B cell (primary cell): ENCODE measurements around the gene VEZT. TPM values are rescaled to one million over a fixed set of nuclear protein-coding genes. Genes with fewer than 3 reads are reported as not detected.

ENCODE experiments used
- ATAC-seq: fragments of 200-7000 bp; cut with Tn5 transposase; one replicate; pipeline ENCODE4 v1.10.0; 2021; ENCODE audit warnings: low read depth, mild to moderate bottlenecking, moderate number of reproducible peaks, moderate library complexity
- CTCF ChIA-PET: fragments of 350-600 bp; sonication (Branson Sonifier 250); formaldehyde crosslinking; loops from one replicate; lab custom pipeline; 2021; ENCODE audit warnings: antibody characterized with exemption, inconsistent platforms; lab: Charles Lee
- POLR2A ChIA-PET: fragments of 350-600 bp; sonication (Branson Sonifier 250); formaldehyde crosslinking; loops from one replicate; lab custom pipeline; 2021; ENCODE audit warnings: antibody characterized with exemption; lab: Charles Lee
- DNase-seq: peaks from one replicate; pipeline ENCODE4 v3.0.0; 2013
- H2AFZ ChIP-seq: 2 replicates; pipeline ENCODE4 v1.6.1; 2012; ENCODE audit warnings: mild to moderate bottlenecking, low read depth, low read length; ENCODE audit not compliant: insufficient read depth, poor library complexity, severe bottlenecking
- H3K27ac ChIP-seq, 2 donors: 1 replicate in 1 of 2; 2 replicates in 1 of 2; pipeline ENCODE4 v1.5.1; 2012 to 2013; ENCODE audit warnings: low read length in 2 of 2, mild to moderate bottlenecking in 2 of 2, moderate library complexity in 1 of 2
- H3K27me3 ChIP-seq, 4 experiments: fragments of 200-600 bp in 1 of 4; sonication (generic) in 1 of 4; replicated peaks in 1 of 4; 1 replicate in 2 of 4; 2 replicates in 2 of 4; pipeline versions ENCODE4 v1.6.1 to v1.7.0; 2013 to 2016; ENCODE audit warnings: low read length in 3 of 4, mild to moderate bottlenecking in 2 of 4, mixed read lengths in 1 of 4, moderate library complexity in 1 of 4; ENCODE audit not compliant: insufficient read depth in 4 of 4, control insufficient read depth in 3 of 4; ENCODE audit errors: control extremely low read depth in 1 of 4
- H3K36me3 ChIP-seq, 2 experiments: replicated peaks in 1 of 2; 1 replicate in 1 of 2; 2 replicates in 1 of 2; pipeline versions ENCODE4 v1.6.1 to v1.7.1; 2013; ENCODE audit warnings: low read length in 1 of 2; ENCODE audit not compliant: insufficient read depth in 2 of 2, control insufficient read depth in 1 of 2; ENCODE audit errors: control extremely low read depth in 1 of 2, extremely low read depth in 1 of 2
- H3K4me1 ChIP-seq, 2 donors: fragments of 200-600 bp in 1 of 2; sonication (generic) in 1 of 2; 1 replicate in 1 of 2; 2 replicates in 1 of 2; pipeline versions ENCODE4 v1.5.1 to v1.6.1; 2013 to 2017; ENCODE audit warnings: low read length in 2 of 2; ENCODE audit not compliant: control insufficient read depth in 2 of 2, insufficient read depth in 2 of 2
- H3K4me2 ChIP-seq: replicated peaks from 2 replicates; pipeline ENCODE3; 2012; ENCODE audit warnings: mild to moderate bottlenecking, low read depth, low read length; ENCODE audit not compliant: poor library complexity, severe bottlenecking
- H3K4me3 ChIP-seq, 5 experiments: fragments of 200-600 bp in 1 of 5; sonication (generic) in 1 of 5; 1 replicate in 3 of 5; 2 replicates in 2 of 5; pipeline versions ENCODE4 v1.5.1 to v1.7.0; 2011 to 2016; ENCODE audit warnings: low read length in 4 of 5, mild to moderate bottlenecking in 4 of 5, low read depth in 2 of 5, control low read depth in 1 of 5, moderate library complexity in 1 of 5; ENCODE audit not compliant: insufficient read depth in 1 of 5; ENCODE audit errors: control extremely low read depth in 1 of 5, extremely low read depth in 1 of 5
- H3K79me2 ChIP-seq: fragments of 200-600 bp; sonication (generic); one replicate; pipeline ENCODE4 v1.6.0; 2016; ENCODE audit warnings: low read length; ENCODE audit not compliant: control insufficient read depth, insufficient read depth
- H3K9ac ChIP-seq: fragments of 200-600 bp; sonication (generic); 2 replicates; pipeline ENCODE4 v1.6.1; 2017; ENCODE audit warnings: mild to moderate bottlenecking, low read length, moderate library complexity
- H3K9me3 ChIP-seq, 3 donors: one replicate each; pipeline versions ENCODE4 v1.6.1 to v1.7.1; 2013; ENCODE audit warnings: low read length in 2 of 3; ENCODE audit not compliant: control insufficient read depth in 2 of 3, insufficient read depth in 1 of 3; ENCODE audit errors: control extremely low read depth in 1 of 3
- H4K20me1 ChIP-seq: 2 replicates; pipeline ENCODE4 v1.6.0; 2012; ENCODE audit warnings: mild to moderate bottlenecking, low read length; ENCODE audit not compliant: insufficient read depth, control insufficient read depth, poor library complexity, severe bottlenecking
- H3K27ac Mint-ChIP-seq: one replicate; pipeline ENCODE4 v1.8.0; 2021; ENCODE audit warnings: mixed read lengths
- H3K27me3 Mint-ChIP-seq: one replicate; pipeline ENCODE4 v1.8.0; 2021; ENCODE audit warnings: mixed read lengths
- H3K4me1 Mint-ChIP-seq: one replicate; pipeline ENCODE4 v1.8.0; 2021; ENCODE audit warnings: mixed read lengths
- H3K4me3 Mint-ChIP-seq: one replicate; pipeline ENCODE4 v1.8.0; 2021; ENCODE audit warnings: mixed read lengths
- H3K9me3 Mint-ChIP-seq: one replicate; pipeline ENCODE4 v1.8.0; 2022; ENCODE audit warnings: mixed read lengths; ENCODE audit not compliant: insufficient read depth
- EZH2 ChIP-seq: IDR thresholded peaks from 2 replicates; pipeline ENCODE4 v1.6.1; 2012; ENCODE audit warnings: borderline replicate concordance, low read depth, mild to moderate bottlenecking, moderate library complexity, low read length; ENCODE audit not compliant: insufficient read depth, poor library complexity, severe bottlenecking
- WGBS: methylation state at CpG from one replicate; pipeline ENCODE4 v1.1.5; 2013; ENCODE audit warnings: missing lambda C conversion rate; ENCODE audit not compliant: insufficient coverage; 5-methylcytosine and 5-hydroxymethylcytosine counted together
- intact Hi-C: fragments of 100-400 bp; cut with micrococcal nuclease; formaldehyde crosslinking; loops from one replicate; pipeline ENCODE4 v1.10.0; 2022
- polyA plus RNA-seq: library from polyadenylated mRNA; depleted of rRNA; stranded (reverse); fragments of >200 nt; gene quantifications from 2 replicates; pipeline ENCODE4 v1.2.3, GENCODE V29; 2012
- total RNA-seq, 2 donors: library from RNA; stranded (reverse); fragments of 120-200 nt in 1 of 2; gene quantifications; 1 replicate in 1 of 2; 2 replicates in 1 of 2; pipeline versions ENCODE4 v1.2.3 to v1.2.4, GENCODE V29; 2013 to 2022
- TF ChIP-seq, protein P1 (sequence below): fragments of 200-600 bp; IDR thresholded peaks from one replicate; pipeline ENCODE4 v1.8.0; 2022; ENCODE audit warnings: antibody characterized with exemption, mild to moderate bottlenecking

VEZT gene
- total and polyA plus RNA-seq, 2 donors (not counting 1 experiment from before 2014, with no cell fraction given): 19.9 to 61.8 TPM

DNA sequence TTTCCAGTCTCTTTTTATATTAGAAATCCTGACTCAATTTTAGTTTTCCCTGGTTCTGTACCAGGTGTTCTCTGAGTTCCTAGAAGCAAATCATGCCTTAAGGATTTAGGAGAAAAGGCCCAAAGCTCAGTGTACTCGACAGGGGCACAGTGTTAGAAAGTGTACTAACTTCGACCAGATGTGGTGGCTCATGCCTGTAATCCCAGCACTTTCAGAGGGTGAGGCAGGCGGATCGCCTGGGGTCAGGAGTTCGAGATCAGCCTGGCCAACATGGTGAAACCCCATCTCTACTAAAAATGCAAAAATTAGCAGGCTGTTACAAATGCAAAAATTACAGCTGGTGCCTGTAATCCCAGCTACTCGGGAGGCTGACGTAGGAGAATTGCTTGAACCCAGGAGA is 12.0 kb downstream of the VEZT start:
- Histone ChIP-seq H4K20me1 (peaks cover 16% of the 10 kb centered on the region), H3K36me3 (peaks cover 0 to 7% of the 10 kb centered on the region in 2 experiments), H3K9me3 (no peaks in the 10 kb centered on the region), H3K27me3 (no peaks in the 10 kb centered on the region), H3K9ac (no peak overlapping the region), H3K4me2 (no peak overlapping the region), H3K4me1 (peaks cover 0 to 6% of the 10 kb centered on the region in 2 donors), H2AFZ (no peak overlapping the region), H3K27ac (no peak overlapping the region), H3K79me2 (peaks cover 89% of the 10 kb centered on the region), H3K4me3 (no peak overlapping the region)
- Mint-ChIP-seq H3K9me3 (no peaks in the 10 kb centered on the region), H3K27me3 (no peaks in the 10 kb centered on the region), H3K4me1 (peaks cover 23% of the 10 kb centered on the region), H3K4me3 (no peak overlapping the region), H3K27ac (no peak overlapping the region)
- no peak for TF ChIP-seq EZH2
- TF ChIP-seq, protein P1, sequence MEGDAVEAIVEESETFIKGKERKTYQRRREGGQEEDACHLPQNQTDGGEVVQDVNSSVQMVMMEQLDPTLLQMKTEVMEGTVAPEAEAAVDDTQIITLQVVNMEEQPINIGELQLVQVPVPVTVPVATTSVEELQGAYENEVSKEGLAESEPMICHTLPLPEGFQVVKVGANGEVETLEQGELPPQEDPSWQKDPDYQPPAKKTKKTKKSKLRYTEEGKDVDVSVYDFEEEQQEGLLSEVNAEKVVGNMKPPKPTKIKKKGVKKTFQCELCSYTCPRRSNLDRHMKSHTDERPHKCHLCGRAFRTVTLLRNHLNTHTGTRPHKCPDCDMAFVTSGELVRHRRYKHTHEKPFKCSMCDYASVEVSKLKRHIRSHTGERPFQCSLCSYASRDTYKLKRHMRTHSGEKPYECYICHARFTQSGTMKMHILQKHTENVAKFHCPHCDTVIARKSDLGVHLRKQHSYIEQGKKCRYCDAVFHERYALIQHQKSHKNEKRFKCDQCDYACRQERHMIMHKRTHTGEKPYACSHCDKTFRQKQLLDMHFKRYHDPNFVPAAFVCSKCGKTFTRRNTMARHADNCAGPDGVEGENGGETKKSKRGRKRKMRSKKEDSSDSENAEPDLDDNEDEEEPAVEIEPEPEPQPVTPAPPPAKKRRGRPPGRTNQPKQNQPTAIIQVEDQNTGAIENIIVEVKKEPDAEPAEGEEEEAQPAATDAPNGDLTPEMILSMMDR: no peak
- 98% methylated on average over 6 of the region's 7 CpGs for WGBS
- ChIA-PET POLR2A (no interaction called here), CTCF (no interaction called here)
- no peak for ATAC-seq
- intact Hi-C loops: no loop called here
- no peak for DNase-seq

DNA sequence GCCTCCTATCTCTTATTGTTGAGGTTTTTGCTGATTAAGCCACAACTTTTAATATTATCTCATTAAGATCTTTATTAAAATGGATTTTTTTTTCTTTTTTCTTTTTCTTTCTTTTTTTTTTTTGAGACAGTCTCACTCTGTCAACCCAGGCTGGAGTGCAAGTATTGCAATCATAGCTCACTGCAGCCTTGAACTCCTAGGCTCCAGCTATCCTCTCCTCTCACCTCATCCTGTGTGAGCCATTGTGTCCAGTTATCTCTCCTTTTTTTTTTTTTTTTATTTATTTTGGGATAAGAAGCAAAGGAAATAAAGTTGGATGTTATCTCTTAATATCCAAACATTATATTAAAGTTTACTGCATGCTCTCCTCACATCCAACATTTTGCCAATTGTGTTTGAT is 12.7 kb downstream of the VEZT start:
- intact Hi-C loops: no loop called here
- Mint-ChIP-seq H3K27ac (no peak overlapping the region), H3K9me3 (no peaks in the 10 kb centered on the region), H3K27me3 (no peaks in the 10 kb centered on the region), H3K4me3 (no peak overlapping the region), H3K4me1 (peaks cover 21% of the 10 kb centered on the region)
- POLR2A ChIA-PET: no interaction called here
- Histone ChIP-seq H3K9ac (no peak overlapping the region), H3K9me3 (no peaks in the 10 kb centered on the region), H2AFZ (no peak overlapping the region), H3K27ac (no peak overlapping the region), H4K20me1 (peaks cover 15% of the 10 kb centered on the region), H3K79me2 (peaks cover 83% of the 10 kb centered on the region), H3K36me3 (peaks cover 0 to 2% of the 10 kb centered on the region in 2 experiments), H3K4me3 (no peak overlapping the region), H3K27me3 (no peaks in the 10 kb centered on the region), H3K4me2 (peak overlapping the region; percentile 13), H3K4me1 (peaks cover 0 to 6% of the 10 kb centered on the region in 2 donors)
- DNase-seq: no peak
- CTCF ChIA-PET: no interaction called here
- TF ChIP-seq, protein P1: no peak
- no peak for TF ChIP-seq EZH2
- no peak for ATAC-seq
